GM12874 (cell line): Measurements from ENCODE around the gene COQ7.

ENCODE experiments used
- CTCF ChIP-seq: IDR thresholded peaks from 2 replicates; pipeline ENCODE4 v1.5.1; 2011; ENCODE audit warnings: low read depth, mild to moderate bottlenecking, control low read depth, low read length, moderate library complexity; ENCODE audit not compliant: insufficient read depth

The COQ7 gene

GRCh38 chr16:19073344-19073743, 5.9 kb downstream of the COQ7 start:
- TF ChIP-seq CTCF, result no peak

- no peak for TF ChIP-seq CTCF
Measured at GRCh38 chr16:19073863-19074262, 6.4 kb downstream of the COQ7 start.

- TF ChIP-seq CTCF, result no peak
Measured at GRCh38 chr16:19075511-19075910, 8.1 kb downstream of the COQ7 start.

- TF ChIP-seq CTCF, result no peak
Measured at GRCh38 chr16:19077879-19078278, 10.5 kb downstream of the COQ7 start.

GRCh38 chr16:19083670-19084069, 16.3 kb downstream of the COQ7 start:
- no peak for TF ChIP-seq CTCF

GRCh38 chr16:19084139-19084538, 16.7 kb downstream of the COQ7 start:
- no peak for TF ChIP-seq CTCF

- no peak for TF ChIP-seq CTCF
Measured at GRCh38 chr16:19084879-19085278, 17.5 kb downstream of the COQ7 start.

GRCh38 chr16:19085679-19086200, 18.3 kb downstream of the COQ7 start:
- TF ChIP-seq CTCF, result no peak
